Stimulated activated CD8-positive, alpha-beta memory T cell treated with anti-CD3 and anti-CD28 coated beads, Interleukin-12 subunit alpha, Interleukin-12 subunit beta, amount 100 ng/mL, for 24 hours (primary cell): ENCODE measurements around the gene FOXL3.

Experiments
- DNase-seq: peaks from one replicate; pipeline ENCODE4 v3.0.0-alpha.2; 2020; ENCODE audit errors: extremely low read depth

Gene FOXL3

DNA sequence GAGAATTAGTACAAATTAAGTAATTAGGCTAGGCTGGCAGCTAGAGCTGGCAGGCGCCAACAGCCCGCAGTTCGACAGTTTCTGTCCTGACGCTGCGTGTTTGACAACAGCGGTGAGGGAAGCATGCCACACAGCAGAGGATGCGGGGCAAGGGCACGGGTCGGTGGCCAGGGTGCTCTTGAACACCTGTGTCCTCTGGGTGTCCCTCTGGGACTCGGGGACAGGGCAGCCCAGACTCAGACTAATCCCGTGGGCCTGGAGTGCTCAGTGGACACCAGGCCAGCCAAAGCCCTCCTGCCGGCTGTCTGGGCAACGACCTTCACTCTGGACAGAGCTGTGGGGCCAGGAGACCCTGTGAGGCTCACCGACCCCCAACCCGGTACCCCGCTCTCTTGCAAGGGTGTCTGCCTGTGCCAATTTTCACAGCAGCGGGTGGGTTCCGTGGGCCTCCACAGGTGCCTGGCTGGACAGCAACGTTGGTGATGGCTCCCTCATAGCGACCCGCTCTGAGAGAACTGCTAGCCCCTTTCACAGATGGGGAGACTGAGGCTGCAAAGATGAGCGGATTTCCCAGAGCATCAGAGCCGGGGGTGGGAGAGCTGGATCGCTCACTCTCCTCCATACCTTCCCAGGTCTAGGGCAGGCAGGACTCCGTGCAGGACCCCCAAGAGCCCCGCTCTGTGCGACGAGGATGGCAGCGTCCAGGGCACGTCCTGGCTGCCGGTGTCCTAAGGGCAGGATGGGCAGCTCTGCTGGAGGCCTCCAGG, 48.5 kb downstream of the FOXL3 start:
- no peak for DNase-seq

DNA sequence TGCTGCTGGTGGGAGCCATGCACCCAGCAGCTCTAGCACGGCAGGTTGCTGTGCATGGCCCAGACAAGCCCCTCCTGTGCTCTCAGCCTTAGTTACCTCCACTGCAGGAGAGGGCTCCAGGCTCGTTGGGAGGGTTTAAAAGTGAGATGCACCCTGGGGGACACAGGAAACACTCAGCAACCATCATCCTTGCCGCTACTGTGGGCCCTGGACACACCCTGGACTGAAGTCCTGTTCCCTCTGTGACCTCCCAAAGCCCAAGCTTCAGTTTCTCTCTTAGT, 49.0 kb downstream of the FOXL3 start:
- DNase-seq = no peak

- no peak for DNase-seq
These were observed 49.7 kb downstream of the FOXL3 start for GRCh38 chr7:339696-340095.

GRCh38 chr7:340200-340937, 50.4 kb downstream of the FOXL3 start:
- DNase-seq = no peak
